Measurements from ENCODE around the gene SNX24.

The SNX24 gene

DNA sequence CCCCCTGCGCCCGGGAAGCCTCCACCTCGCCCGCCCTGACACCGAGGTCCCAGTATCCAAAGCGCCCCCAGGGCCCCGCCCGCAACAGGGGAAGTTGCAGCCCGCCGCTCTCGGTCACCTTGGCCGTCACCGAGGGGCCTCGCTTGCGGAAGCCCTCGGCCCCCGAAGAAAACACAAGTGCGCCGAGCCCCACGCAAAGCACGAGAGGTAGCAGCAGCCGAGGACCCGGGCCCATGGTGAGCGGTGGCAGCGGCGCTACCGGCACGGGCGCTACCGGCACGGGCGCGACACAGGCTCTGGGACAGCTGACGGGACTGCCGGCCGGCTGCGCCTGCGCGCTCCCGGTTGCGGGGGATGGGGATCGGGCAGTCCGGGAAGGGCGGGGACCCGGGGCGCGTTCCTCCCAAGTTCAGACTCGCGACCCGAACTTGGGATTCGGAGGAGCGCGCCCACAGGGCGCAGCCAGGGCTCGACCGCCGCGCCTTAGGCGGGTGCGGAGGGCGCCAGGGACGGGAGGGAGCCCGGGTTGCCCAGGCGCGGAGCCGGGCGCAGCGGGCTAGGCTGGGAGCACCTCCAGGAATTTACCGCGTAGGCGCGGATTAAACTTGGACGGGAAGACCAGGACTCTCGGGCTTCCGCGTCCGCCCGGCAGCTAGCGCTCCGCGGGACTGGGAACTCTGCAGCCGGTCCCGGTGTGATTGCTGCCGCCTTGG lies 191.1 kb downstream of the SNX24 start, which contains the start of gene PPIC:
Gene PPIC, minus strand, starts transcription at position 335 of the 713 bp plus-strand sequence. Its CDS starts 100 bp downstream, at position 235.
- POLR2A ChIA-PET: interaction anchor here (1.4 kb wide), 1 partner anchor 53 kb away, joined by 3 read pairs; no protein-coding TSS in a partner anchor
- peaks cover 7% of the 10 kb centered on the region for H3K4me1 ChIP-seq (ENCODE audit: control insufficient read depth, insufficient read depth, low read length)
- peak within 1 kb of the TSS; percentile 86 for H3K4me3 ChIP-seq (ENCODE audit: low read depth, low read length)
- no peaks in the 10 kb centered on the region for H3K9me3 ChIP-seq (ENCODE audit: control insufficient read depth, insufficient read depth, low read depth, low read length)
- no peaks in the 10 kb centered on the region for H3K36me3 ChIP-seq (ENCODE audit: control insufficient read depth in 2 of 2, insufficient read depth in 1 of 2, low read length in 2 of 2)
- H3K27ac ChIP-seq (ENCODE audit: extremely low read depth, low read depth, low read length): peak within 1 kb of the TSS; percentile 80
- CTCF ChIA-PET: interaction anchor here (0.6 kb wide), 1 partner anchor 387 kb away, joined by 3 read pairs; no protein-coding TSS in a partner anchor
- TF ChIP-seq ZNF76 (tag by site-specific recombination; IDR thresholded peaks at IDR 0.05; ENCODE audit: borderline replicate concordance, low read depth) (peak; percentile 63; the same call in 1 of the 2 replicates), ZNF610 (tag by site-specific recombination; IDR thresholded peaks at IDR 0.05; ENCODE audit: borderline replicate concordance) (0 out of 2 replicates have a peak, but pooled peaks have one; percentile 62), ZNF600 (tag by site-specific recombination; IDR thresholded peaks at IDR 0.05) (peak; percentile 86), ZNF324 (tag by site-specific recombination; IDR thresholded peaks at IDR 0.05) (no peak), KLF10 (tag by site-specific recombination; IDR thresholded peaks at IDR 0.05) (0 out of 2 replicates have a peak, but pooled peaks have one; percentile 47), EGR2 (tag by site-specific recombination; IDR thresholded peaks at IDR 0.05; ENCODE audit: low read depth) (peak; percentile 33; the same call in 1 of the 2 replicates), ZNF677 (tag by site-specific recombination; IDR thresholded peaks at IDR 0.05) (no peak), ZNF404 (tag by site-specific recombination; IDR thresholded peaks at IDR 0.05) (peak; percentile 20; the same call in 1 of the 2 replicates), ZNF843 (tag by site-specific recombination; IDR thresholded peaks at IDR 0.05) (0 out of 2 replicates have a peak, but pooled peaks have one; percentile 51), ZNF48 (tag by site-specific recombination; IDR thresholded peaks at IDR 0.05) (no peak), BCL11A (tag by site-specific recombination; IDR thresholded peaks at IDR 0.05; ENCODE audit: low read depth) (no peak; the same call in 1 of the 2 replicates), ZNF621 (tag by site-specific recombination; IDR thresholded peaks at IDR 0.05) (no peak), ZSCAN30 (tag by site-specific recombination; IDR thresholded peaks at IDR 0.05) (peak; percentile 51; the same call in 1 of the 2 replicates), ZNF169 (tag by site-specific recombination; IDR thresholded peaks at IDR 0.05) (no peak), SP7 (tag by site-specific recombination; IDR thresholded peaks at IDR 0.05) (0 out of 2 replicates have a peak, but pooled peaks have one; percentile 45), WT1 (tag by site-specific recombination; IDR thresholded peaks at IDR 0.05) (peak; percentile 25; the same call in 1 of the 2 replicates), ZNF394 (tag by site-specific recombination; IDR thresholded peaks at IDR 0.05; ENCODE audit: borderline replicate concordance) (peak; percentile 10; the same call in 1 of the 2 replicates), ZNF830 (tag by site-specific recombination; IDR thresholded peaks at IDR 0.05; ENCODE audit: low read depth) (no peak)
- TF ChIP-seq, protein P1, sequence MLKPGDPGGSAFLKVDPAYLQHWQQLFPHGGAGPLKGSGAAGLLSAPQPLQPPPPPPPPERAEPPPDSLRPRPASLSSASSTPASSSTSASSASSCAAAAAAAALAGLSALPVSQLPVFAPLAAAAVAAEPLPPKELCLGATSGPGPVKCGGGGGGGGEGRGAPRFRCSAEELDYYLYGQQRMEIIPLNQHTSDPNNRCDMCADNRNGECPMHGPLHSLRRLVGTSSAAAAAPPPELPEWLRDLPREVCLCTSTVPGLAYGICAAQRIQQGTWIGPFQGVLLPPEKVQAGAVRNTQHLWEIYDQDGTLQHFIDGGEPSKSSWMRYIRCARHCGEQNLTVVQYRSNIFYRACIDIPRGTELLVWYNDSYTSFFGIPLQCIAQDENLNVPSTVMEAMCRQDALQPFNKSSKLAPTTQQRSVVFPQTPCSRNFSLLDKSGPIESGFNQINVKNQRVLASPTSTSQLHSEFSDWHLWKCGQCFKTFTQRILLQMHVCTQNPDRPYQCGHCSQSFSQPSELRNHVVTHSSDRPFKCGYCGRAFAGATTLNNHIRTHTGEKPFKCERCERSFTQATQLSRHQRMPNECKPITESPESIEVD (tag by site-specific recombination; IDR thresholded peaks at IDR 0.05): no peak
- TF ChIP-seq, protein P2, sequence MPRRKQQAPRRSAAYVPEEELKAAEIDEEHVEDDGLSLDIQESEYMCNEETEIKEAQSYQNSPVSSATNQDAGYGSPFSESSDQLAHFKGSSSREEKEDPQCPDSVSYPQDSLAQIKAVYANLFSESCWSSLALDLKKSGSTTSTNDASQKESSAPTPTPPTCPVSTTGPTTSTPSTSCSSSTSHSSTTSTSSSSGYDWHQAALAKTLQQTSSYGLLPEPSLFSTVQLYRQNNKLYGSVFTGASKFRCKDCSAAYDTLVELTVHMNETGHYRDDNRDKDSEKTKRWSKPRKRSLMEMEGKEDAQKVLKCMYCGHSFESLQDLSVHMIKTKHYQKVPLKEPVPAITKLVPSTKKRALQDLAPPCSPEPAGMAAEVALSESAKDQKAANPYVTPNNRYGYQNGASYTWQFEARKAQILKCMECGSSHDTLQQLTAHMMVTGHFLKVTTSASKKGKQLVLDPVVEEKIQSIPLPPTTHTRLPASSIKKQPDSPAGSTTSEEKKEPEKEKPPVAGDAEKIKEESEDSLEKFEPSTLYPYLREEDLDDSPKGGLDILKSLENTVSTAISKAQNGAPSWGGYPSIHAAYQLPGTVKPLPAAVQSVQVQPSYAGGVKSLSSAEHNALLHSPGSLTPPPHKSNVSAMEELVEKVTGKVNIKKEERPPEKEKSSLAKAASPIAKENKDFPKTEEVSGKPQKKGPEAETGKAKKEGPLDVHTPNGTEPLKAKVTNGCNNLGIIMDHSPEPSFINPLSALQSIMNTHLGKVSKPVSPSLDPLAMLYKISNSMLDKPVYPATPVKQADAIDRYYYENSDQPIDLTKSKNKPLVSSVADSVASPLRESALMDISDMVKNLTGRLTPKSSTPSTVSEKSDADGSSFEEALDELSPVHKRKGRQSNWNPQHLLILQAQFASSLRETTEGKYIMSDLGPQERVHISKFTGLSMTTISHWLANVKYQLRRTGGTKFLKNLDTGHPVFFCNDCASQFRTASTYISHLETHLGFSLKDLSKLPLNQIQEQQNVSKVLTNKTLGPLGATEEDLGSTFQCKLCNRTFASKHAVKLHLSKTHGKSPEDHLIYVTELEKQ (tag by site-specific recombination; IDR thresholded peaks at IDR 0.05; ENCODE audit: borderline replicate concordance): no peak
- TF ChIP-seq, protein P3, sequence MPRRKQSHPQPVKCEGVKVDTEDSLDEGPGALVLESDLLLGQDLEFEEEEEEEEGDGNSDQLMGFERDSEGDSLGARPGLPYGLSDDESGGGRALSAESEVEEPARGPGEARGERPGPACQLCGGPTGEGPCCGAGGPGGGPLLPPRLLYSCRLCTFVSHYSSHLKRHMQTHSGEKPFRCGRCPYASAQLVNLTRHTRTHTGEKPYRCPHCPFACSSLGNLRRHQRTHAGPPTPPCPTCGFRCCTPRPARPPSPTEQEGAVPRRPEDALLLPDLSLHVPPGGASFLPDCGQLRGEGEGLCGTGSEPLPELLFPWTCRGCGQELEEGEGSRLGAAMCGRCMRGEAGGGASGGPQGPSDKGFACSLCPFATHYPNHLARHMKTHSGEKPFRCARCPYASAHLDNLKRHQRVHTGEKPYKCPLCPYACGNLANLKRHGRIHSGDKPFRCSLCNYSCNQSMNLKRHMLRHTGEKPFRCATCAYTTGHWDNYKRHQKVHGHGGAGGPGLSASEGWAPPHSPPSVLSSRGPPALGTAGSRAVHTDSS (tag by site-specific recombination; IDR thresholded peaks at IDR 0.05): no peak
- TF ChIP-seq, protein P4, sequence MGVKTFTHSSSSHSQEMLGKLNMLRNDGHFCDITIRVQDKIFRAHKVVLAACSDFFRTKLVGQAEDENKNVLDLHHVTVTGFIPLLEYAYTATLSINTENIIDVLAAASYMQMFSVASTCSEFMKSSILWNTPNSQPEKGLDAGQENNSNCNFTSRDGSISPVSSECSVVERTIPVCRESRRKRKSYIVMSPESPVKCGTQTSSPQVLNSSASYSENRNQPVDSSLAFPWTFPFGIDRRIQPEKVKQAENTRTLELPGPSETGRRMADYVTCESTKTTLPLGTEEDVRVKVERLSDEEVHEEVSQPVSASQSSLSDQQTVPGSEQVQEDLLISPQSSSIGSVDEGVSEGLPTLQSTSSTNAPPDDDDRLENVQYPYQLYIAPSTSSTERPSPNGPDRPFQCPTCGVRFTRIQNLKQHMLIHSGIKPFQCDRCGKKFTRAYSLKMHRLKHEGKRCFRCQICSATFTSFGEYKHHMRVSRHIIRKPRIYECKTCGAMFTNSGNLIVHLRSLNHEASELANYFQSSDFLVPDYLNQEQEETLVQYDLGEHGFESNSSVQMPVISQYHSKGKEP (tag by site-specific recombination; IDR thresholded peaks at IDR 0.05): 0 out of 2 replicates have a peak, but pooled peaks have one; percentile 12
- TF ChIP-seq, protein P5, sequence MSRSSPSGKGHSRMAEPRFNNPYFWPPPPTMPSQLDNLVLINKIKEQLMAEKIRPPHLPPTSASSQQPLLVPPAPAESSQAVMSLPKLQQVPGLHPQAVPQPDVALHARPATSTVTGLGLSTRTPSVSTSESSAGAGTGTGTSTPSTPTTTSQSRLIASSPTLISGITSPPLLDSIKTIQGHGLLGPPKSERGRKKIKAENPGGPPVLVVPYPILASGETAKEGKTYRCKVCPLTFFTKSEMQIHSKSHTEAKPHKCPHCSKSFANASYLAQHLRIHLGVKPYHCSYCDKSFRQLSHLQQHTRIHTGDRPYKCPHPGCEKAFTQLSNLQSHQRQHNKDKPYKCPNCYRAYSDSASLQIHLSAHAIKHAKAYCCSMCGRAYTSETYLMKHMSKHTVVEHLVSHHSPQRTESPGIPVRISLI (tag by site-specific recombination; IDR thresholded peaks at IDR 0.05): no peak
- TF ChIP-seq, protein P6, sequence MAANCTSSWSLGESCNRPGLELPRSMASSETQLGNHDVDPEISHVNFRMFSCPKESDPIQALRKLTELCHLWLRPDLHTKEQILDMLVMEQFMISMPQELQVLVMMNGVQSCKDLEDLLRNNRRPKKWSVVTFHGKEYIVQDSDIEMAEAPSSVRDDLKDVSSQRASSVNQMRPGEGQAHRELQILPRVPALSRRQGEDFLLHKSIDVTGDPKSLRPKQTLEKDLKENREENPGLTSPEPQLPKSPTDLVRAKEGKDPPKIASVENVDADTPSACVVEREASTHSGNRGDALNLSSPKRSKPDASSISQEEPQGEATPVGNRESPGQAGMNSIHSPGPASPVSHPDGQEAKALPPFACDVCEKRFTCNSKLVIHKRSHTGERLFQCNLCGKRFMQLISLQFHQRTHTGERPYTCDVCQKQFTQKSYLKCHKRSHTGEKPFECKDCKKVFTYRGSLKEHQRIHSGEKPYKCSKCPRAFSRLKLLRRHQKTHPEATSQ (tag by site-specific recombination; IDR thresholded peaks at IDR 0.05): peak; percentile 41; the same call in 1 of the 2 replicates

All from HEK293 (cell line).